G401.6 (cell line): ENCODE measurements around the gene CARHSP1.
"Not testable (repeated sequence)": the region's sequence is repeated elsewhere in the genome, so short reads cannot be mapped to it uniquely, and the experiment has no call there.

Experiments
- FAIRE-seq: peaks from 2 replicates; lab custom pipeline; 2012; peaks lifted over from hg19 to GRCh38; lab: Jason Lieb, UNC

CARHSP1 gene

DNA sequence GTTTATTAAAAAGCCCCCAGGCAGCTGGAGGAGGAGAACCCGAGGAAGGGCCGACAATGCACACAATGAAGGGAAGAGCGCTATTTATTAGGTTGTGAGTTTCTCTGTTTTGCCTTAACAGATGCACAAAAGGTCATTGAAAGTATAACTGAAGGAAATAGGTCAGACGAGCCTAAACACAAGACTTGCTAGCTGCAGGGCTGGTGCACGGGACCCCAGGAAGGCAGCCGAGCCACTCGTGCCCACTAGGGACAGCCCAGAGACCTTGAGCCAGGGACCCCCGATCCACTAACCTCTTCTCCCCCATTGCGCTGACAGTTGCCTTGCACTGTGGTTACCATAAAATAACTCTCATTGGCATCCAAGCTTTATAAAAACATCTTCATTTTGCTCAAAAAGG lies 24.6 kb upstream of the CARHSP1 start:
- no peak for FAIRE-seq

DNA sequence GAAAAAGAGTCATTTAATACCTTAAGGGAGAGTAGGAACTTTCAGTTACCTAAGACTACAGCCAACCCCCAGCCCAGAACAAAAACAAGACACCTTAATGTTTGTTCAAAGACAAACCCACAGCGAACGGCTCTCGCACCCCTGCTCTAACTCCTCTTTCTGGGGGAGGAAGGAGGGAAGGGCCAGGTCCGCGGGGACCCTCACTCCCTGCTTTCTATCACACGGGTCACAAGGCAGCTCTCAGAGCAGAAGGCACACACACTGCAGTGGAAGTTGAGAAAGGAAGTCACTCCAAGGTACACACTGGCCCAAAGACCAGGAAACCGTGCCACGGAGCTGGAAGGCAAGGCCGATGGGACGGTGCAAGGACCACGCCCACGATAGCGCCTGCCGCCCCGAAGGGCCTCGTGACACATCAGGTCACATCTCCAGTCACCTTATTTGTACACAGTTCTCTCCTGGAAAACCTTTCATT lies 23.3 kb upstream of the CARHSP1 start:
- FAIRE-seq: no peak

DNA sequence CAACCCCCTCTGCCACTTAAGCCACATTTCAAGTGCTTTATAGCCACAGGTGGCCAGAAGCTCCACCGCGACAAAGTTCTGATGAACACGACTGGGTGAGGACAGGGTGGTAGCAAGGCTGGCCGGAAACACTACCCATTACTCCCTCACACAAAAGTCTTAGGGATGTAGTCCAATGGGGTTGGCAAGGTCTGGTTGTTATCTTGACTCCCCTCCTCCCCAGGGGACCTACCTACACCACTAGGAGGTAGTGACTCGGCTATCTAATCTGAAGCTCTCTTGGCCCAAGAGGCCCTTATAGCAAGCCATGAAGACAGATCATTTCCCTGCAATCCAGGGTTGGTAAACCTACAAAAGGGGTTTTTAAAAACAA lies 21.7 kb upstream of the CARHSP1 start:
- FAIRE-seq: no peak

DNA sequence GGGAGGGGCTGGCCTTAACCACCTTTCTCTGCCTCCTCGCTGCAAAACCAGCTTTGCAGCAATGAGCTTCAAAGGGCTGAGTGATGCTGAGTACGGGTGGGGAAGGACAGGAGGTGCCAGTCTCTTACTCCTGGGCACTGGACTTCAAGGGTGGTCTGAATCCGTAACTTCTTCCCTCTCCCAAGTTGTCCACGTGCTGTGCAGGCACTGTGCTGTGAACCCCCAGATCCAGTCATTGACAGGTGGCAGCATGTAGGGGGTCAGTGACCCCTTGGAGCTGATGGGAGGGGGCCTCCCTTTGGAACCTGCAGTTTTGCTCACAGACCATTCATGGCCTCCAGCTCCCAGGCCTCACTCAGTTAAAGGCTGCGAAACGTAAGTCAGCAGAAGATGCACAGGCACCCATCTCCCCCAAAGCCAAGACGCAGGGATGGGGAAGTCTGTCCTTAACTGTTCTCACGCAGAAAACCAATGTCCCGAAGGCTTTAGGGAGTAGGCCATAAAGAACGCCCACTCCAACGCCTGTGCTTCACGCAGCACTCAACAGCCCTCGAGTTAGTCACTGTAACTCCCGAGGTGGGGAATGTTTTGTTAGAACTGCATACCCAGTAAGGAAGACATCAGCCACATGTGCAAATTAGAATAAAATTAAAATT lies 21.2 kb upstream of the CARHSP1 start:
- no peak for FAIRE-seq

DNA sequence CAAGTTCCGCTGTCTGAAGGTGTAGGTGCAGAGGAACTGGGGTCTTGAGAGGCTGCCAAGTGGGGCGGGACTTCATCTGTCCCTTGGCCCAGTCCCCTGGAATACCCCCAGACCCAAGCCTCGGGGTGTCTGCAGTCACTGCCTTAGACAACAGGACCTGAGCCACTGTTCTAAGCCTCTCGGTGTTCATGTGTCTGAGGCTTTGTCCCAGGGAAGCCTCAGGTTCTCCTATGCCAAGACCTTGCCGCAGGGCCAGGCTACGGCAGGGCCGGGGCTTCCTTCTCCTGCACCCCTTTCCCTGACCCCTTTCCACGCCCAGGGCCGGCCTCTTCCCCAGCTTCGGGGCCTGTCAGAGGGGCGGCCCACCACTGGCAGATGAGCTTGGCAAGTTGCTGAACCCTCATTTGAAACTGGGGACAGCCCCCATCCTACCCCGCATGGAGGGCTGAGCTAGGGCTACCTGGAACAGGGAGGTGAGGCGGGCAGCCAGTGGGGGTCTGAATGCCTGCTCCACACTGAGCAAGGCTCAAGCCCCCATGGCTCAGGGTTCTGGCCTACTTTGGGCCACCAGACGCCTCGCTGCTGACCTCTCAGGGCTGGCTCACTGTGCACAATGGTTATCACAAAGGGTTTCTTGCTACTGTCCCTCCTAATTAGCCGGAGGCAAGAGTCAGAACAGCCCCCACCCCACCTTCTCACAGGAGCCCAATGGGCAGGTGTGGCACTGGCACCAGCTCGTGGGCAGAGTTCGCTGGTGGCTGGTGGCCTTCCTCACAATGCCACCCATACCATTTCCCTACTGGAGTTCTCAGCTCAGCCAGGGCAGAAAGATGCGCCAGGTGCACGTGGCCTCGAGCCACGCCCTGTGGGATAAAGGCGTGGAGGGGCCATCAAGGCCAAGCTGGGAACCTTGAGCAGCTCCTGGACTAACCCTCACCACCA lies 20.4 kb upstream of the CARHSP1 start:
- FAIRE-seq: no peak

DNA sequence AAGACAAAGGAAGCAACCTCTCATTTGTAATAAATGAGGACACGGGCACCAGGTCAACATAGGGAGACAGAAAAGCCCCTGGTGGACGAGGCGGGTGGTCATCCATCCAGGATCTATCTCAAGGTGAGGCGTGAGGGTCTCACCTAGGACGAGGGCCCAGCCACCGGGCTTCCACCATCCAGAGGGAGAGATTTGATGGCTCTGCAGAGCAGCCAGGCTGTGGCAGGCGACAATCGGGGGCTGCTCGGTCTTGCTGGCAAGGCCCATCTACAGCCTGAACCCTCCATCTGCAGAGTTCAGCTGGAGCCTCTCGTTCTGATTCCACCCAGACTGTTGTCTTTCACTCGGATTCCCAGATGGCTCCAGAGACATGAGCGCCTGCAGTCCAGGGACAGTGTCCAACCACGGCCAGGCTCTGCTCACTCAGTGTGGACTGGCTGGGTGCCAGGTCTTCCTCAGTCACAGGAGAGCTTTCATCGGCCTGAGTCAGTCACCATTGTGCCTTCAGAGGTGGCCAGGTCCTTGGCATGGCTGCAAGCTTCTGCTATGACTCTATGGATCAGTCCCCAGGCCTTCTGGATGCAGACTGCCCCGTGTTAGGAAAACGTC lies 19.2 kb upstream of the CARHSP1 start:
- no peak for FAIRE-seq

DNA sequence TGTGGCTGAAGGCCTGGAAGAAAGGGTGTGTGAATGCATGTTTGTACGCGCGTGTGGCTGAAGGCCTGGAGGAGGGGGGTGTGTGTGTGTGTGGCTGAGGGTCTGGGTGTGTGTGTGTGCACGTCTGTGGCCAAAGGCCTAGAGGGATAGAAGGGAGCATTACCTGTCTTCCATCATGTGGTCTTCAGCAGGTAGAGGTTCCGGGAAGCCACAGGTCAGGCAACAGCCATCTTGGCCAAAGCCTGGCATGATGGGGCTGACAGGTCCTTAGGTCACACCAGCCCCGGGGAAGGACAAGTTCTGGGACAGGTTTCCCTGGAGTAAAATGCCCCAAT lies 18.6 kb upstream of the CARHSP1 start:
- no peak for FAIRE-seq

DNA sequence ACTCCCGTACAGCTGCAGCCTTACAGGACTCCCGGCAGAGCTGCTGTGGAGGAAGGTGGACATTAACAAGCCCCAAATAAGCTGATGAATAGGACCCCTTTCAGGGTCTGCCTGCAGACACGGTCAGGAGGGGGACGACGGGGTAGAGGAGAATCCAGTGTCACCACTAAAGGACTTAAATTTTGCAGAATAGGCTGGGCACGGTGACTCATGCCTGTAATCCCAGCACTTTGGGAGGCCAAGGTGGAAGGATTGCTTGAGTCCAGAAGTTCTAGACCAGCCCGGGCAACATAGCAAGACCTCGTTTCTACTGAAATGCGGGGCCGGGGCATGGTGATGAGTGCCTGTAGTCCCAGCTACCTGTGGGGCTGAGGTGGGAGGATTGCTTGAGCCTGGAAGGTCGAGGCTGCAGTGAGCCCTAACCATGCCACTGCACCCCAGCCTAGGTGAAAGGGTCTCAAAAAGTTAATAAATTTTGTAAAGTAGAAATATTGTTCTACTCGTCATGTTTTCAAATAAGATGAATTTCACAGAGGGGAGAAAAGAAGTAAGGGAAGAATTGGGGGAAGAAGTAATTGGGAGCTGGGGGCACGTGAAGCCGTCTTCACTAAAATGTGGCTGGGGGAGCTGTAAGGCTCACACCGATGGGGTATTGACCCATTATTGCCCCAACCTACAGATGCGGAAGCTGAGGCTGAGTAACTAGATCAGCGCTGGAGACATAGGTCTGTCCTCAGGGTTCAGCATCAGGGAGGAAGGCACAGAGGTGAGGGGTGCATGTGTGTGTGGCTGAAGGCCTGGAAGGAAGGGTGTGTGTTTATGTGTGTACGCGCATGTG lies 18.0 kb upstream of the CARHSP1 start:
- no peak for FAIRE-seq

DNA sequence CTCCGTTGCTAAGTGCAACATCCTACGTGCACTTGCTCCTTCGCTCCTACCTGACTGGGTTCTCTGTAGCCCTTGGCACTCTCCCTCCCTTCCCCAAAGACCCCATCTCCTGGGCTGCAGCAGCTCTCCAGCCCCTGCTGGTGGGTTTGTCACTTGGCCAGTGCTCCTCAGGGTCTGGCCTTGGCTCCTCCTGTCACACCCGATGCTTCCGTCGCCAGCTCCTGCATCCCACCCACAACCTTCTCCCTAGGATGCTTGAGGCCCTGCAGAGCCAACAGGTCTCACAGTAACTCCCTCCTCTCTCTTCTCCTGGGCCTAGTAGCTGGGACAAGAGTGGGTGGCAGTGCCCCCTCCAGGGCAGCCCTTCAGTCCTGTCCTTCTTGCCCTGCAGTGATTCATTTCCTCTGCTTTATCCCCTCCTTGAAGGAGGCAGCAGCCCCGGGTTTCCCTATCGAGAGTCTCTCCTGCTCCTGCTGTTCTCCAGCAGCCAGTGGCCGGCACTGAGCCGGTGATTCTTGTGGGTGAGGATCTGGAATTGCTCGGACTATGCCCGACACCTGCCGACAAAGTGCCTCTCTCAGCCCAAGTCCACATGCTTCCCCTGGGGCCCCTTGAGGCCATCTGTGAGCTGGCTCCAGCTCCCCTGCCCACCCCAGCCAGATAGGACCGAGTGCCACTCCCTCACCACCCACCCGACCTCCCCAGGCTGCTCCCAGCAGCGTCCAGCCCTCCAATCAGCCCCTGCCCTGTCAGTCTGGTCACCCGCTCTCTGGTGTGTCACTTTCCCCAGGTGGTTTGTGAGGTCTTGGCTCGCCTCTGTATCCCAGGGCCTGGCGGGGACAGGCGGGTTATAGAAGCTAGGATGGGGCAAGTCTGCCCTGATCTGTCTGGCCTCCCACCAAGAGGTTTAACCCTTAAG lies 17.1 kb upstream of the CARHSP1 start:
- no peak for FAIRE-seq

DNA sequence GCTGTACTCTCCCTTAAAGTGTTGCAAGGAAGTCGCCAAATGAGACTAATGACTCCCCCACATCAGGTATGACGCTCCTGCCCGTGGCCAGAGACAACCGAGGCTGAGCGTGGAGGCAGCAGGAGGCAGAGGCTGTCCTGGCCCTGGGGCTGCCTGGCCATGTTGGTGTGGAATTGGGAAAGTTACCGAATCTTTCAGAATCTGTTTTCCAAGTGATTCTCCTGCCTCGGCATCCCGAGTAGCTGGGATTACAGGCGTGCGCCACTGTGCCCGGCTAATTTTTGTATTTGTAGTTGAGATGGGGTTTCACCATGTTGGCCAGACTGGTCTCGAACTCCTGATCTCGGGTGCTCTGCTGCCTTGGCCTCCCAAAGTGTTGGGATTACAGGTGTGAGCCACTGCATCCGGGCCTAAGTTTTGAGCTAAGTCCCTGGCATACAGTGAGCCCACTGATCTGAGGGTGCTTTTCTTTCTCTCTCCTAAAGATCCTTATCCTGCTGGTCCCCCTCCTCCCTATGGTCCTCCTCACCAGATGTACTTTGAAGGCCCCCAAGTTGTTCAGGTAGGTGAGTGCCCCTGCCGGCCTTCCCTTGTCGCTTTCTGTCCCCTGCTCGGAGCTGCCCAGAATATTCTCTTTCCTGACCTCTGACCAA lies 14.0 kb upstream of the CARHSP1 start:
- FAIRE-seq: no peak

DNA sequence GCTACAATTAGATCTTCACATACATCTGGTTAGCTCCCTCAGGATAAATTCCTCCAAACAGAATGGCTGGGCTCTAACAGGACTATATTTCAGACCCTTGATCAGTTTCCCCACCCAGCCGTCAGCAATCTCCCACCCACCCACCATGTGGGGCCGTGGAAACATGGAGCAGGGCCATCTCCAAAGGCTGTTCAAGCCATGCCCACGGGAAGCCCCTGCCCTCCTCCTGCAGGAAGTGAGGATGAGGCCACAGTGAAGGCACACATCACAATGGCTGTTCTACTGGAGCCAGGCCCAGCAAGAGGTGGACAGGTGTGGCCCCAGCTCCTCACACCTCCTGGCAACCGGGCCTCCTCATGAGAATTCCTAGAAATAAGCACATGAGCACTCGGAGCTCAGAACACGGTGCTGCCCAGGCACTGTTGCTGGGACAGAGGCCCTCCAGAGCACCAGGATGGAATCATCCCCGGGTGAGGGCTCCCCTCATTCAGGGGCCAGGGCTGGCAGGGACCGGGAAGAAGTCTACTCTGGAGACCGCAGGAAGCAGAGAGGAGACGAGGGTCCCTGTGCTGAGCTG lies 13.3 kb upstream of the CARHSP1 start, which contains the start of gene LITAFD:
TSS of gene LITAFD (plus strand) at position 311 of the 577 bp plus-strand sequence. CDS start 2,005 bp downstream, outside the sequence.
- no peak for FAIRE-seq

DNA sequence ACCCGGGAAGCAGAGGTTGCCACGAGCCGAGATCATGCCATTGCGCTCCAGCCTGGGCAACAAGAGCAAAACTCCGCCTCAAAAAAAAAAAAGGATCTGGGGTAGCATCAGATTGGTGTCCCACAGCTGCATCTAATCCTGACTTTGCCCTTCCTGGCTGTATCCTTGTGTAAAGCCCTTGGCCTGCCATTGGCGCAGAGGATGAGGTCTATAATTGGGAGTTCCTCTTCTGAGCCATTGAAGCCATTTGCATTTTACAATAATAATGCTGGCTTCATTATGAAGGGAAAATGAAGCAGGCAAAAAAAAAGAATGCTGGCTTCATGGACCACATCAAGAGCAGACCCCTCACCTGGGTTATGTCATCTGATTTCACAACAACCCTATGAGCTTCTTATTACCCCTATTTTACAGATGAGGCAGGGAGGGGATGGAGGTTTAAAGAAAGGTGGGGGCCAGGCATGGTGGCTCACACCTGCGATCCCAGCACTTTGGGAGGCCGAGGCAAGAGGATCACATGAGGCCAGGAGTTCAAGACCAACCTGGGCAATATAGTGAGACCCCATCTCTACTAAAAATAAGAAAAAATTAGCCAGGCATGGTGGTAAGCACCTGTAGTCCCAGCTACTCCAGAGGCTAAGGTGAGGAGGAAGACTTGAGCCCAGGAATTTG lies 12.2 kb upstream of the CARHSP1 start:
- FAIRE-seq: no peak

DNA sequence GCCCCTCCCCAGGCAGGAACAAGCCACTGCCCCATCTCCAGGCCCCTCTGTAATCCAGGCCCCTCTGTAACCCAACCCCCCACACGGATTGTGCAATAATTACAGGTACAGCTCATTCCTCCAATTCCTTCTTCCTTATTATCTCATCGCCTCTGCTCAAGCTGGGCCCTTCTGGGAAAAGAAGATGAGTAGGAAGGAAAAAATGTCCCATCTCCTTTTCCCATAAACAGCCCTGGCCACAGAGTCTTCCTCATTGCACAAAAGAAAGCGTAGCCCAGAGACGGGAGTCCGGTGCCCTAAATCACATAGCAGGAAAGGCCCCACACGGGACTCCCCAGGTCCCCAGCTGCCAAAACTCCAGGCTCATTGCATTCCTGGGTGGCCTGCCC lies 9.7 kb upstream of the CARHSP1 start:
- FAIRE-seq: no peak

DNA sequence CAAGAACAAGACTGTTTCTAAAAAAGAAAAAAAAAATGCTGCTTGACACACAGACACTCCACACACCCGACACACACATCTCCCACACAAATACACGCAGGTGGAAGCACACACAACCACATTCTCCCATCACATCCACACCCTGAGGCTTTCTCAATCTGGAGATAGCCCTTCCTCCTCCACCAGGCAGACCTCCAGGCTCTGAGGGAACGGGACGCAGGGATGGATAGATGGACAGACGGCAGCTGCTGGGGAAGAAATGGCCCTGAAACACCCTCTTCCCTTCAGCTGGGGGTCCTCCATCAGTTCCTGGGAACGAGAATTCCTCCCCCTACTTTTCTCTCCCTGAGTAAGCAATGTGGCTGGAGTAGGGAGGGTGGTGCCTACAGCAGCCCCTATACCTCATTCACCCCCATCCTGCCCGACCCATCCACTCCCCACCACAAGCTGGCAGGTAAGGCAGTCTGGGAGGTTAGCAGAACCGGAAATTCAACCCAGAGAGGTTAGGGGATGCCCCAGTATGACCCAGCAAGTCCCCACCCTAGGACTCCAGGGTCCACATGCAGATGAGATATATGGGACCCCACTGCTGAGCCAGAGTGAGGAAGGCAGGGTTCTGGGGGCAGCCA lies 9.2 kb upstream of the CARHSP1 start:
- no peak for FAIRE-seq

DNA sequence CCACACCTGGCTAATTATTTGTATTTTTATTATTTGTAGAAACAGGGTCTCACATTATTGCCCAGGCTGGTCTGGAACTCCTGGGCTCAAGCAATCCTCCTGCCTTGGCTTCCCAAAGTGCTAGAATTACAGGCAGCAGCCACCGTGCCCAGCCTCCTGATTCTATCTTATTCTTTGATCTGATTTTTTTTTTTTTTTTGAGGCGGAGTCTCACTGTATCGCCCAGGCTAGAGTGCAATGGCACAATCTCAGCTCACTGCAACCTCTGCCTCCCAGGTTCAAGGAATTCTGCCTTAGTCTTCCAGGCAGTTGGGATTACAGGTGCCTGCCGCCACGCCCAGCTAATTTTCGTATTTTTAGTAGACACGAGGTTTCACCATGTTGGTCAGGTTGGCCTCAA lies 6.5 kb upstream of the CARHSP1 start:
- not testable (repeated sequence) for FAIRE-seq

DNA sequence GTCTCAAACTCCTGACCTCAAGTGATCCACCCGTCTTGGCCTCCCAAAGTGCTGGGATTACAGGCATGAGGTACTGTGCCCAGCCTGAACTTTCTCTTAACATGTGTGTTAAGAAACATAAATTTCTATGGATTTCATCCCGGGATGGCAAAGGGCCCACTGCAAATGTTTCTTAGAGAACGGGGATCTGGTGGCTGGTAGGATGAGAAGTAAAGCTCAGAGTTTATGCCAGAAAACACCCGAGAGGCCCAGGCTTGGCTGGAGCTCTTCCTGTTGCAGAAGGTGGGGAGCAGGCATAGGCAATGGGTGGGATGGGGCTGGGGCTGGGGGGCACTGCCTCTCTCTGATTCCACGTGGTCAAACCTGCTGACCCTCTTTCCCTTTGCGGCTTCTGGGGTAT lies 5.6 kb upstream of the CARHSP1 start:
- no peak for FAIRE-seq

DNA sequence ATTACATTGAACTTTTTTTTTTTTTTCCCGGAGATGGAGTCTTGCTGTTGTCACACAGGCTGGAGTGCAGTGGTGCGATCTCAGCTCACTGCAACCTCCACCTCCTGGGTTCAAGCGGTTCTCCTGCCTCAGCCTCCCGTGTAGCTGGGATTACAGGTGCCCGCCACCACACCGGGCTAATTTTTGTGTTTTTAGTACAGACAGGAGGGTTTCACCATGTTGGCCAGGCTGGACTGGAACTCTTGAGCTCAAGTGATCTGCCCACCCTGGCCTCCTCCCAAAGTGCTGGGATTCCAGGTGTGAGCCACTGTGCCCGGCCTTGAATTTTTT lies 5.0 kb upstream of the CARHSP1 start:
- FAIRE-seq: not testable (repeated sequence)

DNA sequence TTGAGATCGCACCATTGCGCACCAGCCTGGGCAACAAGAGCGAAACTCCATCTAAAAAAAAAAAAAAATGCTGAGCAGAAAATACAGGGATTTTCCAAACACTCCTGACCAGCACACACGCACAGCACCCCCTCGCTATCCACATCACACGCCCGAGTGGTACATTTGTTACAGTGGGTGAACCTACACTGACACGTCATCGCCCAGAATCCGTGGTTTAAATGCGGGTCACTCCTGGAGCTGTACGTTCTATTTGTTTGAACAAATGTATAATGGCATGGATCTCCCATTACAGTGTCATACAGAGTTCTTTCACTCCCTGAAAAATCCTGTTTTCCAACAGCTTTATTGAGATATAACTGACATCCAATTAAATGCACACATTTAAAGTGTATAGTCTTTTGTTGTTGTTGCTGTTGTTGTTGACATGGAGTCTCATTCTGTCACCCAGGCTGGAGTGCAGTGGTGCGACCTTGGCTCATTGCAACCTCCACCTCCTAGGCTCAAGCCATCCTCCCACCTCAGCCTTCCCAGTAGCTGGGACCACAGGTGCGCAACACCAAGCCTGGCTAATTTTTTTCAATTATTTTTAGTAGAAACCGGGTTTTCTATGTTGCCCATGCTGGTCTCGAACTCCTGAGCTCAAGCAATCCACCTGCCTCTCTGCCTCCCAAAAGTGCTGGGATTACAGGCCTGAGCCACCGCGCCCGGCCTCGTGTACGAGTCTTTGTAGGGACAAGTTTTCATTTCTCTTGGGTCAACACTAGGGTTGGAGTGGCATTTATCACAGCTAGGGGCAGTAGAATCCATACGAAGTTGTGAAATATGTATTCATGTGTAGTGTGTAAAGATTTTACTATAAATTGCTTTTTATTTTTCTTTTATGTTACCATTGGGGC lies 4.4 kb upstream of the CARHSP1 start:
- FAIRE-seq: no peak
